AG04449 (cell line): Measurements from ENCODE around the gene CFI.
"Not testable (repeated sequence)": the region's sequence is repeated elsewhere in the genome, so short reads cannot be mapped to it uniquely, and the experiment has no call there.

Experiments
- CTCF ChIA-PET: fragments of 350-600 bp; formaldehyde crosslinking; extraction: SDS; loops from one replicate; lab custom pipeline; 2021; ENCODE audit warnings: antibody characterized with exemption; lab: Yijun Ruan, JAX
- POLR2A ChIA-PET: fragments of 400-600, 350-600 bp; formaldehyde crosslinking; extraction: SDS; loops from one replicate; lab custom pipeline; 2020; ENCODE audit warnings: antibody characterized with exemption, inconsistent platforms; lab: Yijun Ruan, JAX
- DNase-seq: peaks from one replicate; pipeline ENCODE4 v3.0.0-alpha.2; 2010; ENCODE audit warnings: low read depth, low spot score
- H3K4me3 ChIP-seq: 2 replicates; pipeline ENCODE4 v1.5.1; 2011; ENCODE audit warnings: low read depth, mild to moderate bottlenecking, control low read depth, low read length
- TF ChIP-seq, protein P1 (sequence below): IDR thresholded peaks from one replicate; pipeline ENCODE4 v1.5.1; 2011; ENCODE audit warnings: mild to moderate bottlenecking, moderate library complexity, low read length, control low read depth, inconsistent platforms; ENCODE audit not compliant: insufficient read depth; ENCODE audit errors: missing control alignments

Gene CFI

DNA sequence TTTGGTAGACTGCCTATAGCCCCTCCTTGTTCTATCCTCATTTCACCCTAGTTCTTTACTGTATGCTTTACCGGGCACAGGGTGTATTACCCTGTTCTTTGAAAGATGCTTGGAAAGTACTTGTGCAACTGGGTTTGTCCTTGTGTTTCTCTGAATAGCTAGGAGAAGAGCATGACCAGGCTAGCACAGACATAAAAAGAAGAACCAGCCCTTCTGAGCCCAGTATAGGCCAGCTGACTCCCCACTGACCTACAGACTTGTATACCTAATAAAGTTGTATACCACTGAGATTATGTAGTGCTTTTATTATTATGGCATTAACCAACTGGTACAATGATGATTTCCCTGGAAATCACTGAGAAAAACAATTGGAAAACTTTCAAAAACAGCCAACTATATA, 15.0 kb downstream of the CFI start:
- ChIA-PET CTCF (interaction anchor here (0.9 kb wide), 1 partner anchor 9 kb away, joined by 3 read pairs; no protein-coding TSS in a partner anchor), POLR2A (no interaction called here)
- TF ChIP-seq, protein P1, sequence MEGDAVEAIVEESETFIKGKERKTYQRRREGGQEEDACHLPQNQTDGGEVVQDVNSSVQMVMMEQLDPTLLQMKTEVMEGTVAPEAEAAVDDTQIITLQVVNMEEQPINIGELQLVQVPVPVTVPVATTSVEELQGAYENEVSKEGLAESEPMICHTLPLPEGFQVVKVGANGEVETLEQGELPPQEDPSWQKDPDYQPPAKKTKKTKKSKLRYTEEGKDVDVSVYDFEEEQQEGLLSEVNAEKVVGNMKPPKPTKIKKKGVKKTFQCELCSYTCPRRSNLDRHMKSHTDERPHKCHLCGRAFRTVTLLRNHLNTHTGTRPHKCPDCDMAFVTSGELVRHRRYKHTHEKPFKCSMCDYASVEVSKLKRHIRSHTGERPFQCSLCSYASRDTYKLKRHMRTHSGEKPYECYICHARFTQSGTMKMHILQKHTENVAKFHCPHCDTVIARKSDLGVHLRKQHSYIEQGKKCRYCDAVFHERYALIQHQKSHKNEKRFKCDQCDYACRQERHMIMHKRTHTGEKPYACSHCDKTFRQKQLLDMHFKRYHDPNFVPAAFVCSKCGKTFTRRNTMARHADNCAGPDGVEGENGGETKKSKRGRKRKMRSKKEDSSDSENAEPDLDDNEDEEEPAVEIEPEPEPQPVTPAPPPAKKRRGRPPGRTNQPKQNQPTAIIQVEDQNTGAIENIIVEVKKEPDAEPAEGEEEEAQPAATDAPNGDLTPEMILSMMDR = no peak
- DNase-seq = no peak
- H3K4me3 ChIP-seq = no peak overlapping the region

DNA sequence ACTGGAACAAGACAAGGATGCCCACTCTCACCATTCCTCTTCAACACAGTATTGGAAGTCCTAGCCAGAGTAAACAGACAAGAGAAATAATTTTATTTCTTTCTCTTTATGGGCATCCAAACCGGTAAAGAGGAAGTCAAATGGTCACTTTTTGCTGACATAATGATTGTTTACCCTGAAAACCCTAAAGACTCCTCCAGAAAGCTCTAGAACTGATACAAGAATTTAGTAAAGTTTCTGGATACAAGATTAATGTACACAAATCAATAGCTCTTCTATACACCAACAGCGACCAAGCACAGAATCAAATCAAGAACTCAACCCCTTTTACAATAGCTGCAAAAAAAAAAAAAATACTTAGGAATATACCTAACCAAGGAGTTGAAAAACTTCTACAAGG, 19.7 kb downstream of the CFI start:
- H3K4me3 ChIP-seq, DNase-seq, POLR2A ChIA-PET, CTCF ChIA-PET: not testable (repeated sequence)

DNA sequence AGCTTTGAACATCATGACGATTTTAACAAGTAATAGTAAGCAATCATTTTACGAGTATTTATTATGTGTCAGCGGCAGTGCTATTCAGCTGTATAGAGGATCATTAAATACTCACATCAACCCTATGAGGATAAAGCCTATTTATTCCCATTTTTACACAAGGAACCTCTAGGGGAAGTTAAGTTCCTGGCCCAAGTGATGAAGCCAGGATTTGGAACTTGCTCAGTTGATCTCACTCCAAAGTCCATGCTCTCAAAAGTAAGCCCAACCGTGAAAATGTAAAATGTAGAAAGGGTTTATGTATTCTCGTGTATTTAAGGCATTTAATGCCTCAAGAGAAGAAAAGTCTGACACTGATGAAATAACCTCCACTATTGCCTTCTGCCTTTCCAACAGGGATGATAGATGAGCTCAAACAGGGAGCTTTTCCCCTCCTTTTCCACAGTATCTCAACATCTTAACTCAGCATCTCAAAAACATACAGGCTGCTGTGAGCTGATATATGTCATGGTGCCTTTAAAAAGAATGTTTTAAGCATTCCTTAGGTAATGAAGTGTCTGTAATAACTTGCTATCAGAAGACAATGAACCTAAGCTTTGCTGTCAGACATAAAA, 36.9 kb downstream of the CFI start:
- DNase-seq = no peak
- TF ChIP-seq, protein P1 = no peak
- POLR2A ChIA-PET = no interaction called here
- H3K4me3 ChIP-seq = no peak overlapping the region
- CTCF ChIA-PET = no interaction called here

DNA sequence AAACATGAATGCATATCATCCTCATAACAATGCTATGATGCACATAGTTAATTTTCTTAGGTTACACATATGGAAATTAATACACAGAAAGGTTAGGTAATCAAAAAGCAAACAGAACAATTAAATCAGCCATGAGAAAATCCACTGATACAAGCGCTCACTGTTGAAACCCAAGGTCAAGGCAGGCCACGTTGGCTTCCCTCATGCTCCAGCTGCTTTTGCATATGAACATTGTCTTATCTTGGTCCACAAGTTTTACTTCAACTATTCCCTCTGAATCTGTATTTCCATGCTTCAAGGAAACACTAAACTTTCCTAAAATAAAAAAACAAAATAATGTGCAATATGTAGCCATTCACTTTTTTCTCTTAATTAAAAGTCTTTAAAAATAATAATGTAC, 37.4 kb downstream of the CFI start:
- no peak for DNase-seq
- ChIA-PET POLR2A (no interaction called here), CTCF (no interaction called here)
- no peak overlapping the region for H3K4me3 ChIP-seq
- TF ChIP-seq, protein P1 = no peak

DNA sequence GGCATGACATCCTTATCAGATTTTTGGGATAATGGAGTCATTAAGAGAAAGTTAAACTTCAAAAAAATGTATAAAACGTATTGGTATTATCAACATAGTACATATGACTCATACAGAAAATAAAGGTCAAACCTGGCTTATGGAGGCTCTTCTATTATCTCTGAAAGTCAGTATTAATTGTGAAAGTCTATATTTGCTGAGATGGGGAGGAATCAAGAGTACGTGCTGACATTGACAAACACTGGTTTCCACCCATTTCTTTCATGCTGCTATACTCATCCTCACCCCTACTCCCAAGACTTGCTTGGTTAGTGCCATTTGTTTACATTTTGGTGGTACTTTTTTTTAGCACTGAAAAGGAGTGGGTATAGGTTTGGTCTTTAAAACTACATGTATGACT, 41.1 kb downstream of the CFI start:
- CTCF ChIA-PET = no interaction called here
- POLR2A ChIA-PET = no interaction called here
- no peak for DNase-seq
- TF ChIP-seq, protein P1 = no peak
- no peak overlapping the region for H3K4me3 ChIP-seq

DNA sequence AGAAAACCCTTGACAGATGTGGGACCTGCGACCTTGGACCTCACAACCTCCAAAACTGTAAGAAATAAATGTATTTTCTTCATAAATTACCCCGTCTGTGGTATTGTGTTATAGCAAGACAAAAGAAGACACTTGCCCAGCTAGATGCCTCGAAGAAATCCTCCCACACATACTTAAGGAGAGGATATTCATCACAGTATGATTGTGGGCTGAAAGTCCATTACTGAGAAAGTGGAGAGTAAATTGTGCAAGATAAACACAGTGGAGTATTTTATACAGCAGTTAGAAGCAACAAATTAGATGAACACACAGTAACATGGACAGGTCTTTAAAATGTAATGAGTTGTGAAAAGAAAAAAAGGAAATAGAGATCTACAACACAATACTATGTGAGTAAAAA, 46.1 kb downstream of the CFI start:
- no peak for DNase-seq
- ChIA-PET CTCF (no interaction called here), POLR2A (no interaction called here)
- TF ChIP-seq, protein P1 = no peak
- H3K4me3 ChIP-seq = no peak overlapping the region
